Loucy (cell line): Measurements from ENCODE around the gene ABLIM1.

Source experiments
- H2AFZ ChIP-seq: fragments of 200-600 bp; sonication (generic); 2 replicates; pipeline ENCODE4 v1.6.0; 2016; ENCODE audit warnings: antibody characterized with exemption, mild to moderate bottlenecking, low read length, moderate library complexity
- H3F3A ChIP-seq: fragments of 200-600 bp; 2 replicates; pipeline ENCODE4 v1.6.0; 2016; ENCODE audit warnings: antibody characterized with exemption, low read depth, mild to moderate bottlenecking
- H3K27me3 ChIP-seq: fragments of 200-600 bp; sonication (generic); 2 replicates; pipeline ENCODE4 v1.6.1; 2014; ENCODE audit warnings: low read length, mild to moderate bottlenecking; ENCODE audit not compliant: insufficient read depth, poor library complexity, severe bottlenecking
- H3K36me3 ChIP-seq: fragments of 200-600 bp; sonication (generic); 2 replicates; pipeline ENCODE4 v1.6.1; 2016; ENCODE audit warnings: low read length; ENCODE audit not compliant: insufficient read depth
- H3K4me1 ChIP-seq: fragments of 200-600 bp; sonication (generic); 2 replicates; pipeline ENCODE4 v1.5.1; 2014; ENCODE audit warnings: low read length, mild to moderate bottlenecking; ENCODE audit not compliant: insufficient read depth, poor library complexity, severe bottlenecking
- H3K4me2 ChIP-seq: fragments of 200-600 bp; sonication (generic); 2 replicates; pipeline ENCODE4 v1.6.0; 2014; ENCODE audit warnings: antibody characterized with exemption, low read length, low read depth, mild to moderate bottlenecking; ENCODE audit not compliant: poor library complexity, severe bottlenecking
- H3K4me3 ChIP-seq: fragments of 200-600 bp; sonication (generic); 2 replicates; pipeline ENCODE4 v1.5.1; 2014; ENCODE audit warnings: low read length, mild to moderate bottlenecking, mixed read lengths; ENCODE audit not compliant: poor library complexity, severe bottlenecking
- H3K79me2 ChIP-seq: fragments of 200-600 bp; sonication (generic); 2 replicates; pipeline ENCODE4 v1.6.1; 2014; ENCODE audit warnings: low read length; ENCODE audit not compliant: insufficient read depth
- H3K9ac ChIP-seq: fragments of 200-600 bp; sonication (generic); 2 replicates; pipeline ENCODE4 v1.6.0; 2014; ENCODE audit warnings: mild to moderate bottlenecking, low read depth, low read length, moderate library complexity; ENCODE audit not compliant: poor library complexity, severe bottlenecking
- H3K9me2 ChIP-seq: fragments of 200-600 bp; sonication (generic); replicated peaks from 2 replicates; pipeline ENCODE4 v1.6.1; 2016; ENCODE audit warnings: low read depth, low read length, mixed read lengths
- H3K9me3 ChIP-seq: fragments of 200-600 bp; sonication (generic); 2 replicates; pipeline ENCODE4 v1.6.1; 2014; ENCODE audit warnings: mild to moderate bottlenecking, antibody characterized with exemption, low read length, low read depth; ENCODE audit not compliant: insufficient read depth
- H4K20me1 ChIP-seq: fragments of 200-600 bp; sonication (generic); 2 replicates; pipeline ENCODE4 v1.6.0; 2014; ENCODE audit warnings: antibody characterized with exemption, low read length, mild to moderate bottlenecking; ENCODE audit not compliant: insufficient read depth, poor library complexity, severe bottlenecking
- CTCF ChIP-seq: fragments of 200-600 bp; sonication (generic); conservative IDR thresholded peaks from 2 replicates; pipeline ENCODE4 v1.5.1; 2014; ENCODE audit warnings: mild to moderate bottlenecking, antibody characterized with exemption, low read length
- EZH2phosphoT487 ChIP-seq: fragments of 200-600 bp; IDR thresholded peaks from 2 replicates; pipeline ENCODE4 v1.6.1; 2018; ENCODE audit warnings: antibody characterized with exemption, mild to moderate bottlenecking, moderate library complexity, borderline replicate concordance

Gene ABLIM1

GRCh38 chr10:114655671-114656070 is 2.4 kb downstream of the ABLIM1 start:
- no peak overlapping the region for H2AFZ ChIP-seq
- no peaks in the 10 kb centered on the region for H3K9me3 ChIP-seq
- peaks cover 46% of the 10 kb centered on the region; the same call in 1 of the 2 replicates for H3K36me3 ChIP-seq
- H3K4me1 ChIP-seq, result peaks cover 11% of the 10 kb centered on the region
- TF ChIP-seq CTCF, result no peak
- no peak for TF ChIP-seq EZH2phosphoT487
- H3K27me3 ChIP-seq, result no peaks in the 10 kb centered on the region
- peaks cover 64% of the 10 kb centered on the region for H3K79me2 ChIP-seq
- H3K4me3 ChIP-seq, result no peak overlapping the region
- H3K9ac ChIP-seq, result no peak overlapping the region
- no peaks in the 10 kb centered on the region for H3F3A ChIP-seq
- peaks cover 37% of the 10 kb centered on the region for H4K20me1 ChIP-seq
- no peak overlapping the region for H3K4me2 ChIP-seq
- no peaks in the 10 kb centered on the region for H3K9me2 ChIP-seq

- Histone ChIP-seq H3K9ac (no peak overlapping the region), H3K4me3 (no peak overlapping the region), H3K36me3 (peaks cover 46% of the 10 kb centered on the region; the same call in 1 of the 2 replicates), H2AFZ (no peak overlapping the region), H3K27me3 (no peaks in the 10 kb centered on the region), H3K4me1 (peaks cover 16% of the 10 kb centered on the region), H3F3A (no peaks in the 10 kb centered on the region), H4K20me1 (peaks cover 40% of the 10 kb centered on the region), H3K79me2 (peaks cover 70% of the 10 kb centered on the region), H3K9me2 (no peaks in the 10 kb centered on the region), H3K9me3 (no peaks in the 10 kb centered on the region), H3K4me2 (no peak overlapping the region)
- TF ChIP-seq CTCF, result no peak
Measured at GRCh38 chr10:114654822-114655575, 3.1 kb downstream of the ABLIM1 start.

GRCh38 chr10:114653926-114654325 is 4.1 kb downstream of the ABLIM1 start:
- TF ChIP-seq CTCF (no peak), EZH2phosphoT487 (no peak)
- Histone ChIP-seq H3K79me2 (peaks cover 72% of the 10 kb centered on the region), H3F3A (no peaks in the 10 kb centered on the region), H3K9me2 (no peaks in the 10 kb centered on the region), H3K9ac (no peak overlapping the region), H3K4me1 (peaks cover 25% of the 10 kb centered on the region), H4K20me1 (peaks cover 46% of the 10 kb centered on the region), H3K27me3 (no peaks in the 10 kb centered on the region), H3K4me2 (no peak overlapping the region), H3K4me3 (no peak overlapping the region), H3K9me3 (no peaks in the 10 kb centered on the region), H3K36me3 (peaks cover 40% of the 10 kb centered on the region; the same call in 1 of the 2 replicates), H2AFZ (no peak overlapping the region)
